Measurements from ENCODE around the gene UCK2.
"Not testable (repeated sequence)": the region's sequence is repeated elsewhere in the genome, so short reads cannot be mapped to it uniquely, and the experiment has no call there.

UCK2 gene

DNA sequence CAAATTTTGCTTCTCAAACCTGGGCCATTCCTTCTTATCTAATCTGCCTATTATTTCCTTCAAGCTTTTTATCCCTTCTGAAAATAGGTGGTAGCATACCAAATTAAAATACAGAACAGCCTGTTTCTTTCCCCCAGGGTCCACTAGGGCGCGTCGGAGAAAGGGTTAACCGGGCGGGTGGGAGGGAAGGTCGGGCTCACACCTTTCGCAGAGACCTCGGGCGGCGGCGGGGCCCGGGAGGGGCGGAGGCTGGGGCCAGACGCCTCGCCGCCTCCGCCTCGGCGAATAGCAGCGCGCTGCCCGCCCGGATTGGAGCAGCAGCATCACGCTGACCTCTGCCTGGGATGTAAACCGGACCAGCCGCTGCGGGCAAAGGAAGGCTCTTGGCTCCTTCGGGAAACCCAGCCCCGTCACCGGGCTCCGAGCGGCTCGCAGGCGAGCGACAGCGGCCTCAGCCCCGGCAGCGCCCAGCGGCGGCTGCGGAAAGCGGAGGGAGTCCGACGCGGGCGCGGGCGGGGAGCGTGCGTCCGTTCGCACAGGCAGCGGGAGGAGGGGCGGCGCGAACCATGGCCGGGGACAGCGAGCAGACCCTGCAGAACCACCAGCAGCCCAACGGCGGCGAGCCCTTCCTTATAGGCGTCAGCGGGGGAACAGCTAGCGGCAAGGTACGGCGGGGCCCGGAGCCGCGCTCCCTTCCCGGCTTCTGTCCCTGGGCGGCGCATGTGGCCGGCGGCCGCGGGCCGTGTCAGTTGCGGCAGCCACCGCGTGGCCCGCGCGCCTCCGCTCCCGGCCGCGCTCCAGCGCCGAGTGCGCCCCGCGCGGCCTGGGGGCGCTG is at the start of gene UCK2:
Gene UCK2, plus strand, starts transcription at position 347 of the 835 bp plus-strand sequence. Its CDS starts 220 bp downstream, at position 567.
- DNase-seq (ENCODE audit: insufficient read length, low spot score), result peak; percentile 76
- FAIRE-seq, result peak; percentile 68

DNA sequence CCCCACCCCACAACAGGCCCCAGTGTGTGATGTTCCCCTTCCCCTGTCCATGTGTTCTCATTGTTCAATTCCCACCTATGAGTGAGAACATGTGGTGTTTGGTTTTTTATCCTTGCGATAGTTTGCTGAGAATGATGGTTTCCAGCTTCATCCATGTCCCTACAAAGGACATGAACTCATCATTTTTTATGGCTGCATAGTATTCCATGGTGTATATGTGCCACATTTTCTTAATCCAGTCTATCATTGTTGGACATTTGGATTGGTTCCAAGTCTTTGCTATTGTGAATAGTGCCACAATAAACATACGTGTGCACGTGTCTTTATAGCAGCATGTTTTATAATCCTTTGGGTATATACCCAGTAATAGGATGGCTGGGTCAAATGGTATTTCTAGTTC is 49.2 kb upstream of the UCK2 start:
- not testable (repeated sequence) for FAIRE-seq; DNase-seq (ENCODE audit: insufficient read length, low spot score)

DNA sequence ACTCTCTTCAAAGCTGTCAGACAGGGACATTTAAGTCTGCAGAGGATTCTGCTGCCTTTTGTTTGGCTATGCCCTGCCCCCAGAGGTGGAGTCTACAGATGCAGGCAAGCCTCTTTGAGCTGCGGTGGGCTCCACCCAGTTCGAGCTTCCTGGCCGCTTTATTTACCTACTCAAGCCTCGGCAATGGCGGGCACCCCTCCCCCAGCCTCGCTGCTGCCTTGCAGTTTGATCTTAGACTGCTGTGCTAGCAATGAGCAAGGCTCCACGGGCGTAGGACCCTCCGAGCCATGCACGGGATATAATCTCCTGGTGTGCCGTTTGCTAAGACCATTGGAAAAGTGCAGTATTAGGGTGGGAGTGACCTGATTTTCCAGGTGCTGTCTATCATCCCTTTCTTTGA is 43.9 kb upstream of the UCK2 start:
- DNase-seq (ENCODE audit: insufficient read length, low spot score); FAIRE-seq: not testable (repeated sequence)

DNA sequence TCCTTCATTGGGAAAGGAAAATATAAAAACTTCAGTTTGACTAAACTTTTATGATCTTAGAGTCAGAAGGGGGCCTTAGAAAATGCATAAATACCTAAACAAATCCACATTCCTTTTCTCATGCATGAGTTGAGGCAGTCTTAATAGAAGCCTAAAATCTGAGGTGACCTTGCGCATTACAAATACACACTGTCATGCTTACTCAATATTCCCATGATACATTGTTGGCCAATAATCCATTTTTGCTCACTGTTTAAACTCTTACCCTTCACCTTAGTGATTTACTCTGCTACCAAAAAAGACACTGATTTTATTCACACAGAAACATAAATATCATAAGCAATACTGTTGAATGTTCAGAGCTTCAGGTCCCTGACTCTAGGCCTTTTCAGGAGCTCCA is 39.7 kb upstream of the UCK2 start:
- FAIRE-seq (no peak), DNase-seq (ENCODE audit: insufficient read length, low spot score) (no peak)

DNA sequence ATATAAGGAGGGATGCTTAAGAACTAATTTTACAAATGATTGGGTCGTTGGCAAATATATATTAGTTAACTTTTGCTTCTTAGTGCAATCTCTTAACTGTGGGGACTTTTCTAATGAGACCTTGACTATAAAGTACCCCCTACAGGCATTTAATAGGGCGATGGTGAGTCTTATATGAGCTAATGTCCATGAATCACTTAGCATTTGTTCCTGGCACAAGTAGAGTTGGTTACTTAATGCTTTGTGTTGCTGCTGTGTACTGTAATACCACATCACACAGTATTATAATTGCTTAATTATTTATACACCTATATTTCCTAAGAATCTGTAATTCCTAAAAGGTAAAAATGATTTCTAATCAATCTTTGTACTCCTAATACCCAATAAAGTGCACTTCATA is 33.5 kb upstream of the UCK2 start:
- no peak for FAIRE-seq

DNA sequence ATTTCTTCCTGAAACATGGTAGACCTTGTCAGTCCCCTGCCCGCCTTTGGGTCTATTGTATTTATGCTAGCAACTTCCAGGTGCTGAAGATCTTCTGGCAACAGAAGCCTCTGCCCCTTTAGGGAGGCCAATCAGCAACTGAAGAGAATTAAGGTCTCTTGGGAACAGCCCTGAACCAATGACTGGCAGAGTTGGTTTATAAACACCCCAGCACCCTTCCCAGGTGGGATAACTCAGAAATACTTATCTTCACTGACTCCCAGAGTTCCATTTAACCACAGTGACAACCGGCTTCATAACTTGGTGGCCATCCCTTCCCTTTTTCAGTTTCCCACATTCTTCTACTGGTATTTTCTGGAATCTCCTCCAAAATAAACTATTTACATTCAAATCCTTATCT is 31.5 kb upstream of the UCK2 start:
- no peak for DNase-seq (ENCODE audit: insufficient read length, low spot score)
- no peak for FAIRE-seq

More for the DNA sequence above, 33.5 kb upstream of the UCK2 start:
- no peak for DNase-seq (ENCODE audit: insufficient read length, low spot score)

DNA sequence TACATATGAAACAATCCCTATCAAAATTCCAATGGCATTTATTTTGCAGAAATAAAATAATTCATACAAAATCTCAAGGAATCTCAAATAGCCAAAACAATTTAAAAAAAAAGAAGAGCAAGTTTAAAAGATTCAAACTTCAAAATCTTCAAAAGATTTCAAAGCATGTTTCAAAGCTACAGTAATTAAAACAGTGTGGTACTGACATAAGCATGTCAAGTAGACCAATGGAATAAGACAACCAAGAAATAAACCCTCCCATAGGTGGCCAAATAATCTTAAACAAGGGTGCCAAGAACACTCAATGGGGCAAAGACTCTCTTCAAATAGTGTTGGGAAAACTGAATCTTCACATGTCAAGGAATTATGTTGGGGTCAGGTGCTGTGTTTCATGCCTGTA is 28.0 kb upstream of the UCK2 start:
- FAIRE-seq, result no peak

DNA sequence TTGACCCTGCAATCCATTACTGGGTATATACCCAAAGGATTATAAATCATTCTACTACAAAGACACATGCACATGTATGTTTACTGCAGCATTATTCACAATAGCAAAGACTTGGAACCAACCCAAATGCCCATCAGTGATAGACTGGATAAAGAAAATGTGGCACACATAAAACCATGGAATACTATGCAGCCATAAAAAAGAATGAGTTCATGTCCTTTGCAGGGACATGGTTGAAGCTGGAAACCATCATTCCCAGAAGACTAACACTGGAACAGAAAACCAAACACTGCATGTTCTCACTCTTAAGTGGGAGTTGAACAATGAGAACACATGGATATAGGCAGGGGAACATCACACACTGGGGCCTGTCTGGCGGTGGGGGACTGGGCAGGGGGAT is 22.9 kb upstream of the UCK2 start:
- not testable (repeated sequence) for FAIRE-seq

More for the DNA sequence above, 28.0 kb upstream of the UCK2 start:
- no peak for DNase-seq (ENCODE audit: insufficient read length, low spot score)

DNA sequence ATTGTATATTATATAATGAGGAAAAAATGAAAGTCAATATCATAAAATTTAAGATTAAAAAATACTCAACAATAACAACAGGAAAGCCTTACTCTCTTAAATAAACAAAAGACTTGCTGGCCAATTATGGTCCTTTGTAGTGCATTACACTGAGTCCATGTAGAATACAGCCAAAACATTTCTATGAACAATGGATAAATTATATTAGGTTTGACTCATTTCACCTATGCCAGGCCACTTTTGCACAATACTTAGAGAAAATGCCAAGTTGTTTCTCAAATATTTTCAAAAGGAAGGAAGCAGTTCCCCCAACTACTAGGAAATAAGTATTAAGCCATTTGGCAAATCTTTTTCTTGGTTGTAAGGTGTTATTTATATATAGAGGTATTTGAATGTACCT is 19.8 kb upstream of the UCK2 start:
- no peak for DNase-seq (ENCODE audit: insufficient read length, low spot score)
- no peak for FAIRE-seq

More for the DNA sequence above, 22.9 kb upstream of the UCK2 start:
- DNase-seq (ENCODE audit: insufficient read length, low spot score), result not testable (repeated sequence)

DNA sequence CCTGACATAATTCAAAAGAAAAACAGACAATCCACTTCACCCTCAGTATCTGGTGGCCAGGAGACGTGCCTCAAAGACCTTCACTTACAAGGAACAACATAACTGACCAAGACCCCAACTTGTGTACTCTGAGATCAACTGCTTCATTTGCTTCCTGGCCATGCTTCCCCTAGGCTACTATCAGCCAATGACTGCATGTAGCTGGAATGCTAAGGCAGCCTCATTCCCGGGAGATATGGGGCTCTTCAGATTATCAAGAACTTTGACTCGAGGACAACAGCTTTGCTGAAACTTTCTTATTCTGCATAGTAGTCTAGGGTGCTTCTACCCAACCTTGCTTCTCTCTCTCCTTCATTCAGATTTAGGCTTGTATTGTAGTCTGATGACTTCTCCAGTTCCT is 11.7 kb upstream of the UCK2 start:
- DNase-seq (ENCODE audit: insufficient read length, low spot score), result no peak
- no peak for FAIRE-seq

DNA sequence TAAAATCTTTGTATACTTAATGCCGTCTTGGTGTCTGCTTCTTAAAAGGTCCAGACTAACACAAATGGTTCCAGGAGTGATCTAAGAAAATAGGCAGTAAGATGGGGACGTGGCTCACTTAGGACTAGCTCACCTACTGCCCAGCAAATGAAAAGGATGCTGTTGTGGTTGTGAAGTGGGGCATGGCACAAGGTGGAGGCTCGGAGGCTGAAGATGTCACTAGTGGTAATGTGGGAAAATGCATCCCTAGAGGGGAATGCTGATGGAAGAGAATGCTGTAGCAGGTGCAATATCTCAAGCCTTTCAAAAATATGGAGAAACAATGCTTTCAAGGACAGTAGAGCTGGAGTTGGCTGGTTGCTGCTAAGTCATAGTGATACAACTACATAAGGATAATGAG is 11.3 kb upstream of the UCK2 start:
- no peak for FAIRE-seq
- DNase-seq (ENCODE audit: insufficient read length, low spot score), result no peak

DNA sequence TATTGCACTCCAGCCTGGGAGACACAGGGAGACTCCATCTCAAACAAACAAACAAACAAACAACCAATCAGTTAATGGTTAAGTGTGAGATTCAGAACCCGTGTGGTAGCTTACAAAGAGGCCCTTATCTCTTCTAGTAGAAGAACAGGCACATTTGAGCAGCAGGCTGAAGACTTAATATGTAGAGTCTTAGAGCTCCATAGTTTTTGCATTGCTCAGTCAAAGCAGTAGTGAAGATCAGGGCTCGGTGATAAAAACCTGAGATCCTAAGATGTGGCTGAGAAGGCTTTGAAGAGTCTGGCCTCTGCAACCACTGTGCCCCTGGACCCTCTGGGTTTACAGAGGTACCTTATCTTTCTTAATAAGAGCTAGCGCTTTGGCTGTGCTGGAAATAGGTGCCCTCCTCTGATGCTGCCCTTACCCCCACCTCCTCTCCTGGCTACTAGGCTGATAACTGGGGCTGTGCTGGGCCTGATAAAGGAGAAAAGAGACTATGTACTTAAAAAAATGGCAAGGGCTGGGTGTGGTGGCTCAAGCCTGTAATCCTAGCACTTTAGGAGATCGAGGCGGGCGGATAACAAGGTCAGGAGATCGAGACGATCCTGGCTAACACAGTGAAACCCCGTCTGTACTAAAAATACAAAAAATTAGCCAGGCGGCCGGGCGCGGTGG is 10.5 kb upstream of the UCK2 start:
- FAIRE-seq, result no peak
- no peak for DNase-seq (ENCODE audit: insufficient read length, low spot score)

DNA sequence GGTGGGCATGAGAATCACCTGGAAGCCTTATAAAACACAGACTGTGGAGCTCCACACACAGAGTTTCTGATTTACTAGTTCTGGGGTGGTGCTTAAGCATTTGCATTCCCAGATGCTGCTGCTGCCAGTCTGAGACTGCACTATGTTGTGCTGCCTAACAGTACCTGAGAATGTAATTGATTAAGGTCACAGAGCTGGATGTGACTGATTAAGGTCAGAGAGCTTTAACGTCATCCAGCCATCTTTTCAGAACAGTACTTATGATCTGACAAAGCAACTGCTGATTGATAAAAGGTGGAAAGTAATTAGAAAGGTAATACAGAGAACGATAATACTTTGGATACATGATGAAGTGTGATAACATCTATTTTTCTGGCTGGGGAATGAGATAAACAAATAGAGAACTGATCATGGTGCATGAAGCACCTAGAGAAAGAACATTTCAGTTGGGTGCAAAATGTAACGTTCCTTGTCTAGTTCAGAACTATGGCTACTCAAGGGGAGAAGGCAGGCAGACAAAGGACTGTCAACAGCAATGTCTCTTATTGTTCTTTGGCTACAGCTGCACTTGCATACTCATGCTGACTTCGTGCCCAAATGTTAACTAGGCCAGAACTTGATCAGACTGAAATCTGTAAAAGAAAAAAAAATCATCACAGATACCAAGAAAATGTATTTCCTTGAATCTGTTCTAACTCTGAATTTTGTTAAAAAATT is 3.7 kb upstream of the UCK2 start:
- no peak for FAIRE-seq
- no peak for DNase-seq (ENCODE audit: insufficient read length, low spot score)

DNA sequence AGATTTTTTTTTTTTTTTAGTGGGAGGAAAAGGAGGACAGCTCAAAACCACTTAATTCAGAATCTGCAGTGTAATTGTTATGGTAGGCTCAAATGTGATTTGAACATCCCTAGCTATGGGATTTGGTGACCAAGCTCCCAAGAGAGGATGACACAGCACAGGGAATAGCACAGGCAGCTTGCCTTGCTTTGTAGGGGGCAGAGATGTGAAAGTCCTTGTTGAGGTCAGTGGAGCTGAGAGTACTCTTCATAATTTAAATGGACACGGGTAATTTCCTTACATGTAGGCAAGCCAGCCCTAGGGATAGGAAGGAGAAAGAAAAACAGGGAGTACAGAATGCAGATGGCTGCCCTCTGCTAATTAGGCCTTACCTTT is 3.2 kb upstream of the UCK2 start:
- no peak for FAIRE-seq
- DNase-seq (ENCODE audit: insufficient read length, low spot score), result no peak

DNA sequence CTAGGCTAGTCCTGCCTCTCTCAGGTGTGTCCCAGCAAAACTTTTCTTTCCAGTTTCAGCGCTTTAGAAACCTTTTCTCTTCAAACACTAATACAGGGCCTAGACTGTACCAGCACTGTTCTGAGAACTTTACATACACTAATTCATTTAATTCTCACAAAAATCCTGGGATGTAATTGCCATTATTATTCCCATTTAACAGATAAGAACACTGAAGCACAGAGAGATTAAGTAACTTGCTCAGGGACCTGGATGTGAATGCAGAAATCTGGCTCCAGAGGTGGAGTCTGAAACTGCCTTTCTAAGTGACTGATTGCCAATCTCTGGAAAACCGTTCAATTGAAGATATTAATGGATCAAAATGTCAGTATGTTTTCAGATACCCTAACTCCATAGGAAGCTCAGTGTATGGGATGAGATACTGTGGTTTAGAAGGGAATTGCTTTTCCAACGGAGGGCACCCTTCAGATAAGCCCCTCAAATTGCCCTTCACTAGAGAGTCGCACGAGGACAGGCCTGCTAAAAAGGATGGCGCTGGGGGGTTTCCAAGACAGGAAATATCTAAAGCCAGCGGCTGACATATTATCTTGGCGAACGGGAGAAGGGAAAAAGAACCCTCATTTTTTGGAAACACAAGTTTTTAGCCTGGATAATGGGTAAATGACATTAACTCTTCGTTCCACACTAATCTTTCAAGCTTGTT is 698 bp upstream of the UCK2 start:
- DNase-seq (ENCODE audit: insufficient read length, low spot score) (no peak), FAIRE-seq (no peak)

DNA sequence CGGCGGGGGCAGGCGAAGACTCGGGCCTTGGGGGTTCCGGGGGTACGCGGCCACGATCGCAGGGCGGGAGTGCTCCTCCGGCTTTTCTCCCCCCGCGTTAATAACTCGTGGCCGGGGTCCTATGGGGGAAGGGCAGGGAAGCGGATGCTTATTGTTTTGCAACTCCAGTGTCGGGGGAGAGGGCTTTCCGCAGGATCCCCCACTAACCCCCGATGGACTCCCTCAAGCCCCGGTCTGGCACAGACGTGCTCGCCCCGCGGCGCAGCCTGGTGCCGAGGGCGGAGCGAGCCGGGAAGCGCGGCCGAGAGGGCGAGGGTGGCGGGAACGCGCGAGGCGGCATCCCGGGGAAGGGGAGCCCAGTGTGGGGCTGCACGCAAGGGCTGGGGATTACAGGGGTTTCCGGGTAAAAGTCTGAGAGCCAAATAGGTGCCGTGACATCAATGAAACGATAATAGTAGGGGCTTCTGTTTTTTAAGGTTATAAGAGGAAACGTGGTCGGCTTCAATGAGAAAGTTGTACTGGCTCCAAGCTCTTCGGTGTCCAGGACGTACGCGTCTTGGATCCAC is 772 bp downstream of the UCK2 start:
- peak; percentile 50 for DNase-seq (ENCODE audit: insufficient read length, low spot score)
- FAIRE-seq, result peak; percentile 62

DNA sequence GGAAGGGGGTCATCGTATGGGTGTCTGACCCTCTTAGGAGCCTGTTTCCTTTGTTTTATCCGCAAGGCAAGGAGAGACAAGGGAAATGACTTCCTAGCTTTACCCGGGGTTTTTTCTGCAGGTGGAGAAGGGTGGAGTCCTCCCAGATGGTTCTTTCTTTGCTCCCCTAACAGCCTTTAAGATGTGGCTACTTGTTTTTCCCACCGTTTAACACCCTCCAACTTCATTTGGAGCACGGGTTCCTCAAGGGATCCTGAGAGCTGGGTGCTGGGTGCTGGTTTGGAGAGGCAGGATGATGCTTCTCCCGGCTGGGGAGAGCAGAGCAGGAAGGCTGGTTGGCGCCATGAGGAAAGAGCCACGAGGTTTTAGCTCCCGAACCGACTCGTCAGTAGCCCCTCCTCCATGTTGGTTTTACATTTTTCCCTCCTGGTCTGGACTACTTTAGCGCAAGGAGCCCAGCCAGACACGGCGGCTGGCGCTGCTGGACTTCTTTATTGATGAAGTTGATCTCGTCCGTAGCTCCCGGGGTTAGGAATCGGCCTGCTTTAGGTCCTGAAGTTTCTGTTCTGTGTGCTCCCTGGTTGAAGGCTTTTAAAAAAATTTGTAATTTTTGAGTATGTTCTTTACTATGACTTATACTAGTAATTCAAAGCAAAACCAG is 1.4 kb downstream of the UCK2 start:
- FAIRE-seq, result peak; percentile 91
- peak; percentile 25 for DNase-seq (ENCODE audit: insufficient read length, low spot score)

DNA sequence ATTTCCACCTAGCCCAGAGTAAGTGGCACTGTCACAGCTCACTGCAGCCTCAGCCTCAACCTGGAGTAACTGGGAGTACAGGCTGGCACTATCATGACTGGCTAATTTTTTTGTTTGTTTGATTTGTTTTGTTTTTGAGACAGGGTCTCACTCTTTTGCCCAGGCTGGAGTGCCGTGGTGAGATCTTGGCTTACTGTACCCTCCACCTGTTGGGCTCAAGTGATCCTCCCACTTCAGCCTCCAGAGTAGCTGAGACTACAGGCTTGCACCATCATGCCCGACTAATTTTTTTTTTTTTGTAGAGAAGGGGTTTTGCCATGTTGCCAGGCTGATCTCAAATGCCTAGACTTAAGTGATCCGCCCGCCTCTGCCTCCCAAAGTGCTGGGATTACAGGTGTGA is 2.5 kb downstream of the UCK2 start:
- DNase-seq (ENCODE audit: insufficient read length, low spot score) (no peak), FAIRE-seq (no peak)

DNA sequence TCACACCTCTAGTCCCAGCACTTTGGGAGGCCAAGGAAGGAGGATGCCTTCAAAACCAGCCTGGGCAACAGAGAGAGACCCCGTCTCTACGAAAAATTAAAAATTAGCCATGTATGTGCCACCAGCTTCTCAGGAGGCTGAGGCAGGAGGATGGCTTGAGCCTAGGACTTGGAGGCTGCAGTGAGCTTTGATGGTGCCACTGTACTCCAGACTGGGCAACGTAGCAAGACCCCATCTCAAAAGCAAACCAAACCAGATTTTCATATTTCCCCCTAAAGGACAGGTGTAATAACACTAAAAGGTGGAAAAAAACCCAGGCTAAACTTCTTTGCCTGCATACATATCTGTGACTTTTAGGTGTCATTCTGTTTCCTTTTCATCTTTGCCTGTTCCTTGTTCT is 3.7 kb downstream of the UCK2 start:
- DNase-seq (ENCODE audit: insufficient read length, low spot score), result no peak
- no peak for FAIRE-seq

DNA sequence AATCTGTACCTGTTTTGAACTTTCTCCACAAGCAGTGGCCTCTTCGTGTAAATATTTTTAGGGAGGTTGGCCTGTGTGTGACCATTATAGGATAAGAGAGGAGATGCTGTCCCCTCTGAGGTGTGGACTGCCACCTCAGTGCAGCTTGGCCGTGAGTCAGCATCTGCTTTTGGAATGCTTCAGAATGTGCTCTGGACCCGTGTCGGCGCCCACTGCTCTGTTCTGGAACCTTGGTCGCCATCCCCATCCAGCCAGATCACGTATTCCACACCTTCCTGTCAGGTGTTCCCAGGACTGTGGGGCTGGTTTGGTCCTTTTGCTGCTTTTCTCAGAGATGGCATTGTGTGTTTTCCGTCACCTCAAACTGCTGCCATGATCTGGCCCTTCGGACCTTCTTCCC is 5.5 kb downstream of the UCK2 start:
- DNase-seq (ENCODE audit: insufficient read length, low spot score) (no peak), FAIRE-seq (no peak)
